ENCODE measurements around the gene EIF4G3.

The EIF4G3 gene

DNA sequence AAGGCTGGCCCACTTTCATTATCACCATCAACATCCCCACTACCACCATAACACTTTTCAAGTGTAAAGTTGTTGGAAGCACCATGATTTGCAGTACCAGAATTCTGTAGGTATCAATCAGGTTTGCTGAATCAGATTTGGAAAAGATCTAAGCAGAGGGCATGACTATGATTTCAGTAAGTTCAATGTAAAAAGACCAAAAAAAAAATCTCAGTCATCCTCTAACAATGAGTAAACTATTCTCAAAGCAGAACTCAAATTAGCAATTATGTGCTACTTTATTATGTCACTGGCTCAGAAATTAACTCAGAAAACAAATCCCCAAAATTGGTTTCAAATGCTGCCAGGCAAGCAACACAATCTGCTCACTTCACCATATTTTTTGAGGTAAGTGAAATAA lies 201.7 kb downstream of the EIF4G3 start:
- H2BK12ac ChIP-seq (ENCODE audit: low read length in 2 of 2) = no peak overlapping the region
- no peaks in the 10 kb centered on the region for H3K27me3 ChIP-seq (ENCODE audit: control insufficient read depth in 1 of 2, insufficient read depth in 1 of 2, low read length in 2 of 2)
- no peak for DNase-seq
- no peak overlapping the region for H3K27ac ChIP-seq (ENCODE audit: low read length, poor library complexity, severe bottlenecking)
- no peak overlapping the region for H2AFZ ChIP-seq (ENCODE audit: low read depth, low read length)
- H3K18ac ChIP-seq (ENCODE audit: low read depth in 1 of 2, low read length in 2 of 2) = peak overlapping the region in 1 of 2 experiments; percentile 43
- H3K23ac ChIP-seq (ENCODE audit: low read length in 2 of 2) = no peak overlapping the region
- H4K91ac ChIP-seq (ENCODE audit: low read length) = no peak overlapping the region
- peaks cover 7 to 30% of the 10 kb centered on the region in 2 experiments for H3K36me3 ChIP-seq (ENCODE audit: control insufficient read depth in 1 of 2, insufficient read depth in 2 of 2, low read depth in 1 of 2, low read length in 2 of 2)
- H3K79me1 ChIP-seq (replicated peaks; ENCODE audit: low read length, poor library complexity, severe bottlenecking) = peaks cover 11% of the 10 kb centered on the region
- H3K4me1 ChIP-seq (ENCODE audit: control insufficient read depth, insufficient read depth, low read depth, low read length) = no peaks in the 10 kb centered on the region
- H2BK15ac ChIP-seq (ENCODE audit: low read depth, poor library complexity, severe bottlenecking) = no peak overlapping the region
- no peak overlapping the region for H4K8ac ChIP-seq (ENCODE audit: low read length)
- no peak overlapping the region for H3K9ac ChIP-seq (ENCODE audit: low read length)
- no peaks in the 10 kb centered on the region for H3K9me3 ChIP-seq (ENCODE audit: control insufficient read depth, low read length)
- H2BK5ac ChIP-seq (ENCODE audit: low read depth, low read length, poor library complexity, severe bottlenecking) = no peak overlapping the region
- H2BK120ac ChIP-seq (ENCODE audit: low read depth, low read length) = no peak overlapping the region
- H3K14ac ChIP-seq (ENCODE audit: low read length in 2 of 2) = no peak overlapping the region
- no peak overlapping the region for H3K4me3 ChIP-seq (ENCODE audit: insufficient read depth in 1 of 2, low read depth in 1 of 2, low read length in 2 of 2)
- no peak overlapping the region for H3K4me2 ChIP-seq (ENCODE audit: low read length, poor library complexity, severe bottlenecking)
- H2AK5ac ChIP-seq (ENCODE audit: low read length, severe bottlenecking) = no peak overlapping the region
- H3K4ac ChIP-seq (ENCODE audit: low read depth in 1 of 2, low read length in 2 of 2) = no peak overlapping the region

DNA sequence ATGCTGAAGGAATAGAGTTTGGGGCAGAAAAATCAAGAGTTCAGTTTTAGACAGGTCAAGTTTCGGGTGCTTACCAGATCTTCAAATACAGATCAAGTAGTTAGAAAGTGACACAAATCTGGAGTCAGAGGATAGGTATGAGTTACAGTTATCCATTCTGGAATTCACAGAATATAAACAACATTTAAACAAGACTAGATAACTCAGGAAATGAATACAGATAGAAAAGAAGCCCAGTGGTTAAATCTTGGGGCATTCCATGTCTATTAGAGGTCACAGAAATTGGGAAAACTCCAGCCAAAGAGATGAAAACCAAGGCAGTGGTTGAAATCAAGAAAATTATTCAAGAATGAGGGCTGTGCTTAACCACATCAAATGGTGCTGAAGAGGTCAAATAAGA lies 202.6 kb downstream of the EIF4G3 start:
- H2BK15ac ChIP-seq (ENCODE audit: low read depth, poor library complexity, severe bottlenecking) = no peak overlapping the region

GRCh38 chr1:20972855-20973254 lies 203.8 kb downstream of the EIF4G3 start:
- Histone ChIP-seq H2AFZ (ENCODE audit: low read depth, low read length) (no peak overlapping the region), H2BK120ac (ENCODE audit: low read depth, low read length) (no peak overlapping the region), H3K27me3 (ENCODE audit: control insufficient read depth in 1 of 2, insufficient read depth in 1 of 2, low read length in 2 of 2) (no peaks in the 10 kb centered on the region), H3K4me2 (ENCODE audit: low read length, poor library complexity, severe bottlenecking) (no peak overlapping the region), H3K9me3 (ENCODE audit: control insufficient read depth, low read length) (no peaks in the 10 kb centered on the region), H4K91ac (ENCODE audit: low read length) (no peak overlapping the region), H4K8ac (ENCODE audit: low read length) (no peak overlapping the region), H2BK5ac (ENCODE audit: low read depth, low read length, poor library complexity, severe bottlenecking) (no peak overlapping the region), H2BK12ac (ENCODE audit: low read length in 2 of 2) (no peak overlapping the region), H2AK5ac (ENCODE audit: low read length, severe bottlenecking) (no peak overlapping the region), H3K4me1 (ENCODE audit: control insufficient read depth, insufficient read depth, low read depth, low read length) (no peaks in the 10 kb centered on the region), H3K14ac (ENCODE audit: low read length in 2 of 2) (no peak overlapping the region), H3K27ac (ENCODE audit: low read length, poor library complexity, severe bottlenecking) (no peak overlapping the region), H3K9ac (ENCODE audit: low read length) (no peak overlapping the region), H3K36me3 (ENCODE audit: control insufficient read depth in 1 of 2, insufficient read depth in 2 of 2, low read depth in 1 of 2, low read length in 2 of 2) (peaks cover 12 to 46% of the 10 kb centered on the region in 2 experiments), H3K79me1 (replicated peaks; ENCODE audit: low read length, poor library complexity, severe bottlenecking) (peaks cover 13% of the 10 kb centered on the region), H2BK15ac (ENCODE audit: low read depth, poor library complexity, severe bottlenecking) (no peak overlapping the region), H3K18ac (ENCODE audit: low read depth in 1 of 2, low read length in 2 of 2) (no peak overlapping the region), H3K4ac (ENCODE audit: low read depth in 1 of 2, low read length in 2 of 2) (no peak overlapping the region), H3K4me3 (ENCODE audit: insufficient read depth in 1 of 2, low read depth in 1 of 2, low read length in 2 of 2) (no peak overlapping the region), H3K23ac (ENCODE audit: low read length in 2 of 2) (no peak overlapping the region)
- no peak for DNase-seq
- 100% methylated on average over 4 of the region's 5 CpGs for WGBS

More for the DNA sequence above, 202.6 kb downstream of the EIF4G3 start:
- no CpG with 5 or more reads among the region's 1 CpG for WGBS
- H3K79me1 ChIP-seq (replicated peaks; ENCODE audit: low read length, poor library complexity, severe bottlenecking) = peaks cover 11% of the 10 kb centered on the region
- DNase-seq = peak; percentile 58
- H3K4me2 ChIP-seq (ENCODE audit: low read length, poor library complexity, severe bottlenecking) = no peak overlapping the region
- H3K4me1 ChIP-seq (ENCODE audit: control insufficient read depth, insufficient read depth, low read depth, low read length) = no peaks in the 10 kb centered on the region
- no peak overlapping the region for H2BK12ac ChIP-seq (ENCODE audit: low read length in 2 of 2)
- no peak overlapping the region for H4K91ac ChIP-seq (ENCODE audit: low read length)
- no peak overlapping the region for H3K18ac ChIP-seq (ENCODE audit: low read depth in 1 of 2, low read length in 2 of 2)
- H3K4ac ChIP-seq (ENCODE audit: low read depth in 1 of 2, low read length in 2 of 2) = no peak overlapping the region
- H3K9me3 ChIP-seq (ENCODE audit: control insufficient read depth, low read length) = no peaks in the 10 kb centered on the region
- no peaks in the 10 kb centered on the region for H3K27me3 ChIP-seq (ENCODE audit: control insufficient read depth in 1 of 2, insufficient read depth in 1 of 2, low read length in 2 of 2)
- H3K23ac ChIP-seq (ENCODE audit: low read length in 2 of 2) = no peak overlapping the region
- no peak overlapping the region for H2BK120ac ChIP-seq (ENCODE audit: low read depth, low read length)
- no peak overlapping the region for H2AFZ ChIP-seq (ENCODE audit: low read depth, low read length)
- H3K27ac ChIP-seq (ENCODE audit: low read length, poor library complexity, severe bottlenecking) = peak overlapping the region; percentile 12
- no peak overlapping the region for H2AK5ac ChIP-seq (ENCODE audit: low read length, severe bottlenecking)
- no peak overlapping the region for H4K8ac ChIP-seq (ENCODE audit: low read length)
- no peak overlapping the region for H3K4me3 ChIP-seq (ENCODE audit: insufficient read depth in 1 of 2, low read depth in 1 of 2, low read length in 2 of 2)
- no peak overlapping the region for H3K14ac ChIP-seq (ENCODE audit: low read length in 2 of 2)
- H2BK5ac ChIP-seq (ENCODE audit: low read depth, low read length, poor library complexity, severe bottlenecking) = no peak overlapping the region
- H3K36me3 ChIP-seq (ENCODE audit: control insufficient read depth in 1 of 2, insufficient read depth in 2 of 2, low read depth in 1 of 2, low read length in 2 of 2) = peaks cover 7 to 34% of the 10 kb centered on the region in 2 experiments
- H3K9ac ChIP-seq (ENCODE audit: low read length) = no peak overlapping the region

DNA sequence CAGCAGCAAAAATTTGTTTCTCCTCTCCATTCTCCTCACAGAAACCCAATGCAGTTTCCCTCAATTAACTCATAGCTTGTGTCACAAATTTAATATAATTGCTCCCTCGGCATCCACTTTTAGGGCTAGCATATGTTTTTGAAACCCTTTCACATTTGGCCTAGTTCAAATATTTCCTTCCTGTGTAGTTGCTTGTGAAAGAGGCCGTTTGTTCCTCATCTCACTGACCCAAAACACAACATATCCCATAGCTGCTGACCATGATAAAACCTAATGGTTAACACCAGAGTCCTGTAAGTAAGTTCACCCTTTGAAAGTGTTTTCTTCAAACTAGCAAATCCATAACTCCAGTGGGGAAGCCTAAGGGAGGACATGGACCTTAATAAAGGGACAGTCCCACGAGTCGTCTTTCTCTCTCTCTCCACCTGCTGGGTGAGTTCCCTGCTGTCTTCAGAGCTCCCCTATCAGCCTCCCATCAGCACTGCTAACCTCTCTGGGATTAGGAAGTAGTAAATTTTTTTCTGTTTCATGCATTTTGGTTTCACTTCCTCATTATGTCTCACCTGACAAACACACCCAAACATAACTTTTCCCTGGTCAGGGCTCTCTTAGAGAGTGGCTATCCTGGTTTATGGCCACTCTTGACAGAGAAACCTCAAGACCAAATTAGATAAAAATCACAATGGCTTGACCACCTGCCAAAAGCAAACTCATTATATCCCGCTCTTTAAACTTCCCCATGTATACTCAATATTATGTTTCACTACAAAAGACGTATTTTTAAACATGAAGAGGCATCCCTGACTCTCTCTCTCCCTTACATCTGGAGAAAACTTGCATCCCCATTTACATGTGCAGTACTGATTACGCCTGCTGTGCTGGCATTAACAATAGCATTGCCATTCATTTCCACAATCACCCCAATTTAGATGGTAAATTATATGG lies 211.9 kb downstream of the EIF4G3 start:
- Histone ChIP-seq H3K23ac (ENCODE audit: low read length in 2 of 2) (no peak overlapping the region), H3K4me3 (ENCODE audit: insufficient read depth in 1 of 2, low read depth in 1 of 2, low read length in 2 of 2) (no peak overlapping the region), H3K14ac (ENCODE audit: low read length in 2 of 2) (no peak overlapping the region), H3K27me3 (ENCODE audit: control insufficient read depth in 1 of 2, insufficient read depth in 1 of 2, low read length in 2 of 2) (no peaks in the 10 kb centered on the region), H2BK12ac (ENCODE audit: low read length in 2 of 2) (no peak overlapping the region), H4K8ac (ENCODE audit: low read length) (no peak overlapping the region), H3K4me2 (ENCODE audit: low read length, poor library complexity, severe bottlenecking) (no peak overlapping the region), H3K79me1 (replicated peaks; ENCODE audit: low read length, poor library complexity, severe bottlenecking) (peaks cover 17% of the 10 kb centered on the region), H3K27ac (ENCODE audit: low read length, poor library complexity, severe bottlenecking) (no peak overlapping the region), H2AK5ac (ENCODE audit: low read length, severe bottlenecking) (no peak overlapping the region), H2BK15ac (ENCODE audit: low read depth, poor library complexity, severe bottlenecking) (no peak overlapping the region), H3K36me3 (ENCODE audit: control insufficient read depth in 1 of 2, insufficient read depth in 2 of 2, low read depth in 1 of 2, low read length in 2 of 2) (peaks cover 7 to 65% of the 10 kb centered on the region in 2 experiments), H2BK120ac (ENCODE audit: low read depth, low read length) (no peak overlapping the region), H2AFZ (ENCODE audit: low read depth, low read length) (no peak overlapping the region), H3K9ac (ENCODE audit: low read length) (no peak overlapping the region), H3K9me3 (ENCODE audit: control insufficient read depth, low read length) (no peaks in the 10 kb centered on the region), H4K91ac (ENCODE audit: low read length) (no peak overlapping the region), H3K4me1 (ENCODE audit: control insufficient read depth, insufficient read depth, low read depth, low read length) (no peaks in the 10 kb centered on the region), H3K4ac (ENCODE audit: low read depth in 1 of 2, low read length in 2 of 2) (no peak overlapping the region), H3K18ac (ENCODE audit: low read depth in 1 of 2, low read length in 2 of 2) (no peak overlapping the region), H2BK5ac (ENCODE audit: low read depth, low read length, poor library complexity, severe bottlenecking) (no peak overlapping the region)
- 91% methylated on average over 5 of the region's 7 CpGs for WGBS
- DNase-seq = no peak

Measured in mesenchymal stem cell (in vitro differentiated cells and primary cell).